ENCODE results near the gene ACSM3. TPM values are rescaled to one million over a fixed set of nuclear protein-coding genes. Genes with fewer than 3 reads are reported as not detected.

Gene ACSM3
- total RNA-seq (2014; rRNA removed; shearing (Covaris generic)), result 0.41 and 1.9 TPM in 2 replicates

GRCh38 chr16:20763461-20764232 lies at the start of gene ACSM3:
Gene ACSM3, plus strand, starts transcription at chr16:20764014. Its CDS starts 6,021 bp downstream, at chr16:20770035.

GRCh38 chr16:20741554-20742285 lies 22.1 kb upstream of the ACSM3 start, which contains the start of gene THUMPD1:
Gene THUMPD1, minus strand, starts transcription at chr16:20741818. Its CDS starts 79 bp downstream, at chr16:20741739.

GRCh38 chr16:20806168-20807050 lies 42.6 kb downstream of the ACSM3 start, which contains the start of the genes ERI2 and REXO5:
Gene ERI2, minus strand, starts transcription at chr16:20806472. Its CDS starts 42 bp downstream, at chr16:20806430.
Gene REXO5, plus strand, starts transcription at chr16:20806527. Its CDS starts 427 bp downstream, at chr16:20806954.

Small RNA genes lying within 50 kb of the gene (small RNA-seq; reads per million reads assigned to genes)
- gene RF00618 (not detected), gene RNU6-944P (not detected)

Other genes with a start within 250 kb of the ACSM3 start
- not detected in 2 replicates for gene ACSM2B, start 187.6 kb upstream of the ACSM3 start, total RNA-seq (2014; rRNA removed; shearing (Covaris generic))
- gene ACSM1, start 66.3 kb upstream of the ACSM3 start, total RNA-seq (2014; rRNA removed; shearing (Covaris generic)), result not detected in 2 replicates
- 53.8 and 57.1 TPM in 2 replicates for gene THUMPD1, start 22.2 kb upstream of the ACSM3 start, total RNA-seq (2014; rRNA removed; shearing (Covaris generic))
- gene ERI2, start 42.5 kb downstream of the ACSM3 start, total RNA-seq (2014; rRNA removed; shearing (Covaris generic)), result 27.9 and 33.6 TPM in 2 replicates
- gene REXO5, start 42.5 kb downstream of the ACSM3 start, total RNA-seq (2014; rRNA removed; shearing (Covaris generic)), result 13.7 and 15.8 TPM in 2 replicates
- 6.1 and 6.8 TPM in 2 replicates for gene DCUN1D3, start 136.3 kb downstream of the ACSM3 start, total RNA-seq (2014; rRNA removed; shearing (Covaris generic))
- gene LYRM1, start 136.8 kb downstream of the ACSM3 start, total RNA-seq (2014; rRNA removed; shearing (Covaris generic)), result 34.4 and 43.3 TPM in 2 replicates